LNCAP (cell line): ENCODE measurements around the gene CREB3L2.

Experiments
- TF ChIP-seq, protein P1 (sequence below): fragments of 450-650 bp; IDR thresholded peaks from 2 replicates; pipeline ENCODE4 v1.5.1; 2017; ENCODE audit warnings: mild to moderate bottlenecking

The CREB3L2 gene

DNA sequence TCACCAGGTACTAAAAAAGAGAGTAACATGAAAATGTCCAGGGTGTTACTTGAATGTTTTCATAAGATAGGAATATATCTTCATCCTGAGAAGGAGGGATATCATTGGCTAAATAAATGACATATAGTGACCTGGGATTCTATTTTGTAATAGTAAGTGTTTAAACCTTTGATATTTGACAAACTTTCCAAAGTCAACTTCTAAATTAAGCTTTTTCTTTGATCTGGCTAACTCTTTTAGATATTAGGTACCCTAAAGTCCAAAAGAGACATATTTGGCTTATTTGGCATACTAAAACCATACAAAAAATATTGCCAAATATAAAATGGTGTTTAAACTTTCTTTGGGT is 22.4 kb upstream of the CREB3L2 start:
- TF ChIP-seq, protein P1, sequence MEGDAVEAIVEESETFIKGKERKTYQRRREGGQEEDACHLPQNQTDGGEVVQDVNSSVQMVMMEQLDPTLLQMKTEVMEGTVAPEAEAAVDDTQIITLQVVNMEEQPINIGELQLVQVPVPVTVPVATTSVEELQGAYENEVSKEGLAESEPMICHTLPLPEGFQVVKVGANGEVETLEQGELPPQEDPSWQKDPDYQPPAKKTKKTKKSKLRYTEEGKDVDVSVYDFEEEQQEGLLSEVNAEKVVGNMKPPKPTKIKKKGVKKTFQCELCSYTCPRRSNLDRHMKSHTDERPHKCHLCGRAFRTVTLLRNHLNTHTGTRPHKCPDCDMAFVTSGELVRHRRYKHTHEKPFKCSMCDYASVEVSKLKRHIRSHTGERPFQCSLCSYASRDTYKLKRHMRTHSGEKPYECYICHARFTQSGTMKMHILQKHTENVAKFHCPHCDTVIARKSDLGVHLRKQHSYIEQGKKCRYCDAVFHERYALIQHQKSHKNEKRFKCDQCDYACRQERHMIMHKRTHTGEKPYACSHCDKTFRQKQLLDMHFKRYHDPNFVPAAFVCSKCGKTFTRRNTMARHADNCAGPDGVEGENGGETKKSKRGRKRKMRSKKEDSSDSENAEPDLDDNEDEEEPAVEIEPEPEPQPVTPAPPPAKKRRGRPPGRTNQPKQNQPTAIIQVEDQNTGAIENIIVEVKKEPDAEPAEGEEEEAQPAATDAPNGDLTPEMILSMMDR: no peak

DNA sequence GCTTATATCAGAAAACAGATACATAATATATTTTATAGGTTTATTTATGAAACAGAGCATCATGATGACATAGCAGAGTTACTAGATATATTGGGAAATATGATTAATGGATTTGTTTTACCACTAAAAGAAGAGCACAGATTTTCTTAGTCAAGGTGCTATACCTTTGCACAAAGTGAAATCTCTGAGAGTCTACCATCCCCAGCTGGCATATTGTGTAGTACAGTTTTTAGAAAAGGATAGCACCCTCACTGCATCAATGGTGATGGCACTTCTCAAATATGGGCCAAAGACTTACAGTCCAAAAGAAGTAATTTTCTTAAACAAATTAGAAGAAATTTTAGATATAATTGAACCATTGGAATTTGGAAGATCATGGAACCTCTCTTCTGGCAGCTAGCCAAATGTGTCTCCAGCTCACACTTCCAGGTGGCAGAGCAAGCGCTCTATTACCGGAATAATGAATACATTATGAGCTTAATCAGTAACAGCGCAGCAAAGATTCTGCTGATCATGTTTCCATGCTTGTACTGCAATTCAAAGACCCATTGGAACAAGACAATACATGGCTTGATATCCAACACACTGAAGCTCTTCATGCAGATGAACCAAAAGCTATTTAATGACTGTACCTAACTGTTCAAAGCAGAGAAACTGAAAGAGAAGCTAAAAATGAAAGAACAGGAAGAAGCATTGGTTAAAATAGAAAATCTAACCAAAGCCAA is 21.9 kb upstream of the CREB3L2 start:
- TF ChIP-seq, protein P1: no peak

DNA sequence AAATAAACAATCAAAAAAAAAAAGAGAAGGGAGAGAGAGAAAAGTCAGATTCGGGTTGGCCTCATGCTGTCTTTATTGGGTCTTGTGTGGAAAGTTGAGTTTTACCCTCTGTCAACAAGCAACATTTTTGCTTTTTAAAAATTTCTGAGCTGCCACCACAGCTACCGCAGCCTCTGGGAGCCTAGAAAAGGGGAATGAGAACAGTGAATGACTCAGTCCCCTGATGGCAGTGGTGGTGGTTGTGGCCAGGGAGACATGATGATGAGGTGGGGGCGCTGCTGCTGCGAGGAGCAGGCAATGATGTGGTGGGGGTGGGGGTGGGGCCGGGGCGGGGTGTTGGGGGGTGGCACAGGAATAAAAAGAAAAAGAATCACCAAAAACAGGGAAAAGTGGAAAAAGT is 20.0 kb upstream of the CREB3L2 start:
- TF ChIP-seq, protein P1: no peak

DNA sequence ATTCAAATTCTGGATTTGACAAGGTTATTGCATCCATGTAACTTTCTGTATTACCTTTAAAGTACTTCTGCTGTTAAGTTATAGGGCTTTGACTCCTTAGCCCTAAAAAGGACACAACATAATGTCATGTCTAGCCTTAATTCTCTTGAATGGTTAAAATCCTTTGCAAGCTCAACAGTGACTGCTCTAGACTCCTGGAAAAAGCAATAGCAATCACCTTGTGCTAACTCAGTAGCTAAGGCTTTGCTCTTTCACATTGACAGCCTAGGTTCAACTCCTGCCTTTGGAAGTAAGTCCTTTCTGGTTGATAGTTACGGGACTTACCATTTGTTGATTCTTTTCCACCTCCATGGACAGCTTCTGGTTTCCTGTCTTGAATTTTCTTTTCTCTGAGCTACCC is 16.1 kb upstream of the CREB3L2 start:
- TF ChIP-seq, protein P1: no peak

DNA sequence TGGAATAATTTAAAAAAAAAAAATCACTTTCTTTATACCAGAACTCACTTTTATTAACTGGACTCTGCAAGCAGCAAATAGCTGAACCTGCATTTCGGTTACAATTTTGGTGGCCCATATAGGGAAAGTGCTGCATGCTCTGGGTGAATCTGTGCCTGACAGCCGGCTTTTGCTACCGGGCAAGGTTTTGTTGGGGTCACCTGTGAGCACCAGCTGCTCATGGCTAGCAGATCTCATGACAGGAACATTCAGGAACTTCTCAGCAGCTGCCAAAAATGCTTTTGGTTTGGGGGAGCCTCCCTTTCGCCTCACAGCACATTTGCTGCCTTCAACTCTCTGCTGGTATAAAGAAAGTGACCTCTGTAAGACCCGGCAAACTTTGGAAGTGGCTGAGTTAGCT is 13.2 kb upstream of the CREB3L2 start:
- TF ChIP-seq, protein P1: no peak

DNA sequence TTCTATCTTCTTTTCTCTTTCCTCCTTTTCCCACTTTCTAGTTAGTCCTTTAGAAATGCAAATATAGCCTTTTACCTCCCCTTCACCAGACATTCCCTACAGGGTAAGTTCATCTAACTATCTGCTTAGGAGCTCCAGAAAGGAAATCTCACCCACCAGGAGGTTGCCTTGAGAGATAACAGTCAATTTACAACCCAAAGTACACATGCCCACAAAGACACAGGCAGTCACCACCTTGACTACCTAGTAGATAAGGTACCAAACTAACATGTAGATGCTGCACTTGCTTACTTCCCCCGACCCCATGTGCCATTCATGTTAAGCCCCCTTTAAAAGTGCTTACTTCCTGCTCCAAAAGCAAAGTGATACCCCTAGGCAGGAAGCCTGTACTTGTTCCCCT is 12.8 kb upstream of the CREB3L2 start:
- TF ChIP-seq, protein P1: no peak

DNA sequence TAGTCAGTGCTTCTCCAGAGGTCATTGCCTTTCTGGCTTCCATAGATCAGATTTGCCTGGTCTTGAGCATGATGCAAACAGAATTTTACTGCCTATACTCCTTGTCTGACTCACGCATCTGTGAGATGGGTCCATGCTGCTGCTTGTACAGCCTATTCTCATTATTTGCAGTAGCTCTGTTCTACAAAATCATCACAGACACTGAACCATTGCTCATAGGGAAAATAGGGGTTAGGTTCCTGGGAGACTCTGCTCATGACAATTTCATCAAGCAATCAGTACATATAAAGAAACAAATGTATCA is 7.4 kb upstream of the CREB3L2 start:
- TF ChIP-seq, protein P1: no peak
